ENCODE data around the gene LILRA1.
"Not testable (repeated sequence)": the region's sequence is repeated elsewhere in the genome, so short reads cannot be mapped to it uniquely, and the experiment has no call there.

The LILRA1 gene

GRCh38 chr19:54595680-54596436 lies 2.4 kb downstream of the LILRA1 start:
- not testable (repeated sequence) for H3K9me3 ChIP-seq (ENCODE audit: control insufficient read depth, insufficient read depth, low read length); H3K36me3 ChIP-seq (ENCODE audit: insufficient read depth, low read length); H3K9ac ChIP-seq (ENCODE audit: low read depth, low read length); H3K4me1 ChIP-seq (ENCODE audit: insufficient read depth, low read length)

- H3K9ac ChIP-seq (ENCODE audit: low read depth, low read length), result no peak overlapping the region
- peaks cover 7% of the 10 kb centered on the region; the same call in 1 of the 2 replicates for H3K9me3 ChIP-seq (ENCODE audit: control insufficient read depth, insufficient read depth, low read length)
- no peaks in the 10 kb centered on the region for H3K36me3 ChIP-seq (ENCODE audit: insufficient read depth, low read length)
- no peaks in the 10 kb centered on the region for H3K4me1 ChIP-seq (ENCODE audit: insufficient read depth, low read length)
These were observed 6.8 kb downstream of the LILRA1 start for GRCh38 chr19:54600212-54600611.

GRCh38 chr19:54606230-54606629 lies 12.8 kb downstream of the LILRA1 start:
- Histone ChIP-seq H3K9me3 (ENCODE audit: control insufficient read depth, insufficient read depth, low read length) (peaks cover 7% of the 10 kb centered on the region), H3K9ac (ENCODE audit: low read depth, low read length) (no peak overlapping the region)

DNA sequence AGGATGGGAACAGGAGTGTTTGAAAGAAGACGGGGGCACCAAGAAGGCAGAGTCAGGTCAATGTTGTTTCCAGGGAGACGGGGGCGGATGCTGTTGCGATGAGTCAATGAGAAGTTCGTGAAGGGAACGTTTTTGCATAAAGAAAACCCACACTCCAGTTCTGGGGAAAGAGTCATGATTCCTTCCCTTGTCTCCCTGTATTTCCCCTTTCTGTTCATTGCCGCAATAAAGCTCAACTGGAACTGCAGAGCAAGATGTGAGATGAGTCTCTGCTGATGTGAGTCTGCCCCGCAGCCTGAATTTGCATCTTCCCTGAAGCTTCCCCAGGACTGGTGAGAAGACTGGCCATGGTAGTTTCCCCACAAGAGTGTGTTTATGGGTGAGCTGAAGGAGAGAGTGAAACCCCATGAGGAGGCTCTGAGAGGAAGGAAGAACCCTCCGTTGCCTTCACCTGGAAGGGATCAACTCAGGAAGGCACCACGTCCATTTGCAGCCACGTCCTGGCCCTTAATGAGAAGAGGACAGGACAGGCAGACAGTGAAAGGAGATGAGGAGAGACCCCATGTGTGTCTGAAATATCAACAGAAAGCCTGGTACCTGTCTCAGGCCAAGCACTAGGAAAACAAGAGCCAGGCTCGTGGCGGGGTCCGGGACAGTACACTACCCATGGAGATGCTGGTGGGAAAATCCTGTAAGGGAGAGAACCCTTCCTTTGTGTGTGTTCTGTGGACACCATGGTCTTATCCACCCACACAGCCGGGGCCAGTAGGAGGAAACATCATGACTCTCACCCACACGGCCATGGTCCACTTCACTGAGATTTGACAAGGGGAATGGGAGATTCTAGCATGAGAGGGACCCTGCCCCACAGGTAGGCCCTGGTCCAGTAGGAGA lies 13.7 kb downstream of the LILRA1 start:
- Histone ChIP-seq H3K9me3 (ENCODE audit: control insufficient read depth, insufficient read depth, low read length) (peaks cover 7% of the 10 kb centered on the region), H3K4me1 (ENCODE audit: insufficient read depth, low read length) (no peaks in the 10 kb centered on the region), H3K9ac (ENCODE audit: low read depth, low read length) (no peak overlapping the region), H3K36me3 (ENCODE audit: insufficient read depth, low read length) (no peaks in the 10 kb centered on the region)

More at GRCh38 chr19:54606230-54606629, 12.8 kb downstream of the LILRA1 start:
- Histone ChIP-seq H3K36me3 (ENCODE audit: insufficient read depth, low read length) (no peaks in the 10 kb centered on the region), H3K4me1 (ENCODE audit: insufficient read depth, low read length) (no peaks in the 10 kb centered on the region)

DNA sequence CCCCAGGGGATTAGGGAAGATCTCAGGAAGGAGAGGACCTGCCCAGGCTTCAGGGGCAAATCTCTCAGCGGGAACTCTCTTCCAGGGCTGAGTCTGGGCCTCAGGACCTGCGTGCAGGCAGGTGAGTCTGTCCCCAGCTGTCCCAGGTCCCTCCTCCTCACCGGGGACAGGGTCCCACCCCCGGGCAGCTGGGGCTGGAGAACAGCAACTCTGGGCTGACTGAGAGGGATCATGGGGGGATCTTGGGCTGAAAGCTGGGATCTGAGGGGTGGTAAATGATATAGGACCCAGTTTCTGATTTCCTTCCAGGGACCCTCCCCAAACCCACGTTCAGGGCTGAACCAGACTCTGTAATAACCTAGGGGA lies 14.3 kb downstream of the LILRA1 start:
- peaks cover 7% of the 10 kb centered on the region for H3K9me3 ChIP-seq (ENCODE audit: control insufficient read depth, insufficient read depth, low read length)
- no peak overlapping the region for H3K9ac ChIP-seq (ENCODE audit: low read depth, low read length)
- no peaks in the 10 kb centered on the region for H3K36me3 ChIP-seq (ENCODE audit: insufficient read depth, low read length)
- H3K4me1 ChIP-seq (ENCODE audit: insufficient read depth, low read length), result no peaks in the 10 kb centered on the region

DNA sequence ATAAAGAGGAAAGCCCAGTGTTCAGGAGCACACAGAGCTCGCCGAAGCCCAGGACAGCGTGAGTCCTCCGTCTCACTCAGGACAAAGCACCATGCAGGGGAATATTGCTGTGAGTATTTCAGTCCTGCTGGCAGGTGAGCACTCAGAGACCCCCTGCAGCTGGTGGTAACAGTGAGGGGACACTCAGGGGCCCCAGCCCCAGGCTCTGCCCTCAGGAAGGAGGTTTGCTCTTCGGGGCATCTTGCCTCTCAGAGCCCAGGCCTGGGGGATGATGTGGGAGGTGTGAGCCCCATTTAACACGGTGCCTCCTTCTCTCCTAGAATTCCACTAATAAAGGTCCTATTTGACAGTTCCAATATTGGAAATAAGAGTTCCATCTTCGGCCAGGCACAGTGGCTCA lies 14.8 kb downstream of the LILRA1 start:
- Histone ChIP-seq H3K4me1 (ENCODE audit: insufficient read depth, low read length) (no peaks in the 10 kb centered on the region), H3K9ac (ENCODE audit: low read depth, low read length) (no peak overlapping the region), H3K9me3 (ENCODE audit: control insufficient read depth, insufficient read depth, low read length) (peaks cover 7% of the 10 kb centered on the region), H3K36me3 (ENCODE audit: insufficient read depth, low read length) (no peaks in the 10 kb centered on the region)

DNA sequence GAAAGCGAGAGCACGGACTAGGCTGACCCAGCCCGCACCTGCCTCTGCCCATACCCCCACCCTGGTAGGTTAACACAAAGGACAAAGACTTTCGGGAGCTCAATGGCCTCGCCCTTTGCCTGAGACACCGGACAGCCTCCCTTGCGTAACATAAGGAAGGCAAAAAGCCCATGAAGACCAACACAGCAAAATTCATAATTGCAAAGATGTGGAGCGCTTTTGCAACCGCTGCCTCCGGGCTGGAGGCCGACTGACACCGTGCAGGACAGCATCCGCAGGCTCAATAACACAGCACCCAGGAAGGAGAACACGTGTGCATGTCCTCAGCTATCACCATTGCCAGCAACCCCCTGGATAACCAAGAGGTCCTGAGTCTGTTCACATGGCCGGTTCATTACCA lies 15.4 kb downstream of the LILRA1 start:
- no peaks in the 10 kb centered on the region for H3K36me3 ChIP-seq (ENCODE audit: insufficient read depth, low read length)
- H3K4me1 ChIP-seq (ENCODE audit: insufficient read depth, low read length), result no peaks in the 10 kb centered on the region
- no peak overlapping the region for H3K9ac ChIP-seq (ENCODE audit: low read depth, low read length)
- H3K9me3 ChIP-seq (ENCODE audit: control insufficient read depth, insufficient read depth, low read length), result peaks cover 7% of the 10 kb centered on the region

GRCh38 chr19:54609356-54609791 lies 15.9 kb downstream of the LILRA1 start:
- Histone ChIP-seq H3K36me3 (ENCODE audit: insufficient read depth, low read length) (no peaks in the 10 kb centered on the region), H3K9me3 (ENCODE audit: control insufficient read depth, insufficient read depth, low read length) (peaks cover 6% of the 10 kb centered on the region), H3K4me1 (ENCODE audit: insufficient read depth, low read length) (no peaks in the 10 kb centered on the region), H3K9ac (ENCODE audit: low read depth, low read length) (no peak overlapping the region)

DNA sequence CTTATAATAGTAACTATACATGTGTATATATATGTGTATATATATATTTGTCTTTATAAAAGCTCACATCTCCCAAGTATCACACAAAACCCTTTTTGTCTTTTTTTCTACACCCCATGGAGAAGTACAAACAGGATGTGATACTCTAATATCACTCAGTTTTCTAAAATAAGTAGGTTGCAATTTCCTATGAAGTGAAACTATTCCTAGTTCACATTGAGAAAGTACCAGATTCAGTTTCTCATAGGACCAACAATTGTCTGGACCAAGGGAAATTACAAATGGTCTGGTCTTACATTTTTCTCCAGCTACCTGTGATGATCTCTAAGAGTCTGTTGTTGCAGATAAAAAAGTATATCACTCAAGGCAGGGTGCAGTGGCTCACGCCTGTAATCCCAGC lies 19.0 kb downstream of the LILRA1 start:
- H3K9me3 ChIP-seq (ENCODE audit: control insufficient read depth, insufficient read depth, low read length), result no peaks in the 10 kb centered on the region; the same call in 1 of the 2 replicates
- no peak overlapping the region for H3K9ac ChIP-seq (ENCODE audit: low read depth, low read length)
- H3K4me1 ChIP-seq (ENCODE audit: insufficient read depth, low read length), result no peaks in the 10 kb centered on the region
- no peaks in the 10 kb centered on the region for H3K36me3 ChIP-seq (ENCODE audit: insufficient read depth, low read length)

GRCh38 chr19:54614726-54615125 lies 21.3 kb downstream of the LILRA1 start:
- no peak overlapping the region for H3K9ac ChIP-seq (ENCODE audit: low read depth, low read length)
- no peaks in the 10 kb centered on the region; the same call in 1 of the 2 replicates for H3K9me3 ChIP-seq (ENCODE audit: control insufficient read depth, insufficient read depth, low read length)
- H3K36me3 ChIP-seq (ENCODE audit: insufficient read depth, low read length), result no peaks in the 10 kb centered on the region
- no peaks in the 10 kb centered on the region for H3K4me1 ChIP-seq (ENCODE audit: insufficient read depth, low read length)

GRCh38 chr19:54616057-54616456 lies 22.6 kb downstream of the LILRA1 start:
- no peaks in the 10 kb centered on the region for H3K36me3 ChIP-seq (ENCODE audit: insufficient read depth, low read length)
- H3K9me3 ChIP-seq (ENCODE audit: control insufficient read depth, insufficient read depth, low read length), result no peaks in the 10 kb centered on the region; the same call in 1 of the 2 replicates
- H3K9ac ChIP-seq (ENCODE audit: low read depth, low read length), result no peak overlapping the region
- no peaks in the 10 kb centered on the region for H3K4me1 ChIP-seq (ENCODE audit: insufficient read depth, low read length)

DNA sequence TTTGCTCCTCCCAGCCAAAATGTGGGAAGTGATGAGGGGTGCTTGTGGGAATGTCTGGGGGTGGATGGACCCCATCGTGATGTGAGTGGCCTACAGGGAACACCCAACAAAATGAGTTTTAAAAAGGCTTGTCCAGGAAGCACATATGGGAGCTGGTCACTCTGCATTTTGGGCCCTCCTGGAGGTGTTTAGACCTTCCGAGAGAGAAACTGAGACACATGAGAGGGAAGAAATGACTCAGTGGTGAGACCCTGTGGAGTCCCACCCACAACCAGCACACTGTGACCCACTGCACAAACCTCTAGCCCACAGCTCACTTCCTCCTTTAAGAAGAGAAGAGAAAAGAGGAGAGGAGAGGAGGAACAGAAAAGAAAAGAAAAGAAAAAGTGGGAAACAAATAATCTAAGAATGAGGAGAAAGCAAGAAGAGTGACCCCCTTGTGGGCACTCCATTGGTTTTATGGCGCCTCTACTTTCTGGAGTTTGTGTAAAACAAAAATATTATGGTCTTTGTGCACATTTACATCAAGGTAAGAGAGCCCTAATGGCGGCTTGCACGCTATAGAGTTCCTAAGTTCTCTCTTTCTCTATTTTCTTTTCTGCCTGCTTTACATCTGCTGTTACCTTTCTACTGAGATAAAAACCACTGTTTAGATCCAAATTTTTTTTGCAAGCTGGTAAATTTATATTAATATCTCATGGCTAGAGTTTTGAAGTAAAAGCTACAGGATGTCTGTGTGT lies 23.6 kb downstream of the LILRA1 start:
- Histone ChIP-seq H3K4me1 (ENCODE audit: insufficient read depth, low read length) (no peaks in the 10 kb centered on the region), H3K9me3 (ENCODE audit: control insufficient read depth, insufficient read depth, low read length) (no peaks in the 10 kb centered on the region)

DNA sequence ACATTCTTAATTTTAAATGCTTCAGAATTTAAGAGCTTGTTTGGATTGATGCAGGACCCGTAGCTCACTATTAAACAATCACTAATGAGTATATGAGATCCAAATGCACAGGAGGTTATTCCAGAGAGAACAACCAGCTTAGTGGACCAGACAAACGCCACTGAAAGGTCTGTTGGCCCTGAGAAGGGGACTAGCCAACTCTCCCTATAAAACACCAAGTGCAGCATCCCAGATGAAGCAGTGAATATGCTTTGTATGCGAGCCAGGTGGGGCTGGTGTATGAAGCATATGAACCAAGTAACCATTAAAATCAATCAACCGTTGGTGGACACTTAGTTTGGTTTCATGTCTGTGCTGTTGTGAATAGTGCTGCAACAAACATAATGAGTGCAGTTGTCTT lies 27.0 kb downstream of the LILRA1 start:
- Histone ChIP-seq H3K4me1 (ENCODE audit: insufficient read depth, low read length) (no peaks in the 10 kb centered on the region), H3K9me3 (ENCODE audit: control insufficient read depth, insufficient read depth, low read length) (no peaks in the 10 kb centered on the region), H3K36me3 (ENCODE audit: insufficient read depth, low read length) (no peaks in the 10 kb centered on the region), H3K9ac (ENCODE audit: low read depth, low read length) (no peak overlapping the region)

More for the DNA sequence above, 23.6 kb downstream of the LILRA1 start:
- H3K36me3 ChIP-seq (ENCODE audit: insufficient read depth, low read length), result no peaks in the 10 kb centered on the region
- H3K9ac ChIP-seq (ENCODE audit: low read depth, low read length), result no peak overlapping the region

DNA sequence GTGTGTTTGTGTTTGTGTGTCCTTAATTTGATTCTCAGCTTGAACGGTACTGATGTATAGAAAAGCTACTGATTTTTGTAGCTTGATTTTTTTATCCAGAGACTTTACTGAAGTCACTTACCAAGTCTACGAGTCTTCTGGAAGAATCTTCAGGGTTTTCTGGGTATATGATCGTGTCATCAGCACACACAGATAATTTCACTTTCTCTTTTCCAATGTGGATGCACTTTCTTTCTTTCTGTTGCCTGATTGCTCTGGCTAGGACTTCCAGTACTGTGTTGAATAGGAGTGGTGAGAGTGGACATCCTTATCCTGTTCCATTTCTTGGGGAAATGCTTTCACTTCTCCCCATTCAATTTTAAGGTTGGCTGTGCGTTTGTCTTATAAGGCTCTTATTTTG lies 29.0 kb downstream of the LILRA1 start:
- Histone ChIP-seq H3K4me1 (ENCODE audit: insufficient read depth, low read length) (no peaks in the 10 kb centered on the region), H3K36me3 (ENCODE audit: insufficient read depth, low read length) (no peaks in the 10 kb centered on the region), H3K9me3 (ENCODE audit: control insufficient read depth, insufficient read depth, low read length) (no peaks in the 10 kb centered on the region), H3K9ac (ENCODE audit: low read depth, low read length) (no peak overlapping the region)

Data from ES-I3 (cell line).